IPS-NIHi7 (cell line): Measurements from ENCODE around the gene KIAA1217.

Source experiments
- DNase-seq: peaks from one replicate; pipeline ENCODE4 v3.0.0; 2012; ENCODE audit warnings: mixed read lengths; ENCODE audit errors: extremely low spot score

The KIAA1217 gene

GRCh38 chr10:24241536-24242040 is 32.6 kb downstream of the KIAA1217 start:
- no peak for DNase-seq

GRCh38 chr10:24242562-24242961 is 33.6 kb downstream of the KIAA1217 start:
- DNase-seq, result no peak

GRCh38 chr10:24246365-24246764 is 37.4 kb downstream of the KIAA1217 start:
- DNase-seq, result no peak

GRCh38 chr10:24247841-24248240 is 38.9 kb downstream of the KIAA1217 start:
- DNase-seq, result no peak

GRCh38 chr10:24249829-24250415 is 41.0 kb downstream of the KIAA1217 start:
- no peak for DNase-seq

GRCh38 chr10:24251547-24251946 is 42.6 kb downstream of the KIAA1217 start:
- DNase-seq, result peak; percentile 43

- no peak for DNase-seq
Observed at GRCh38 chr10:24254180-24254579, 45.2 kb downstream of the KIAA1217 start.

GRCh38 chr10:24255115-24255880 is 46.4 kb downstream of the KIAA1217 start:
- peak; percentile 67 for DNase-seq

GRCh38 chr10:24255881-24256311 is 47.0 kb downstream of the KIAA1217 start:
- no peak for DNase-seq

- DNase-seq, result no peak
Observed at GRCh38 chr10:24256619-24257107, 47.7 kb downstream of the KIAA1217 start.

- DNase-seq, result no peak
Observed at GRCh38 chr10:24257588-24257987, 48.6 kb downstream of the KIAA1217 start.

GRCh38 chr10:24259365-24260130 is 50.6 kb downstream of the KIAA1217 start:
- DNase-seq, result no peak

- no peak for DNase-seq
Observed at GRCh38 chr10:24261627-24262026, 52.7 kb downstream of the KIAA1217 start.

GRCh38 chr10:24262929-24263590 is 54.1 kb downstream of the KIAA1217 start:
- DNase-seq, result no peak

GRCh38 chr10:24269476-24269875 is 60.5 kb downstream of the KIAA1217 start:
- DNase-seq, result no peak

- DNase-seq, result no peak
Observed at GRCh38 chr10:24272374-24272773, 63.4 kb downstream of the KIAA1217 start.

GRCh38 chr10:24277277-24277676 is 68.3 kb downstream of the KIAA1217 start:
- no peak for DNase-seq

GRCh38 chr10:24277771-24278170 is 68.8 kb downstream of the KIAA1217 start:
- DNase-seq, result no peak

GRCh38 chr10:24278176-24278889 is 69.4 kb downstream of the KIAA1217 start:
- DNase-seq, result no peak

GRCh38 chr10:24279166-24279565 is 70.2 kb downstream of the KIAA1217 start:
- no peak for DNase-seq

GRCh38 chr10:24287559-24288195 is 78.7 kb downstream of the KIAA1217 start:
- no peak for DNase-seq
